ENCODE data around the gene CRYZ. TPM values are rescaled to one million over a fixed set of nuclear protein-coding genes. Genes with fewer than 3 reads are reported as not detected.

The CRYZ gene
- total and polyA plus RNA-seq, 2 of the 8 experiments (the other 6 are each of a cell fraction or from before 2014, with no cell fraction given), result 20.5 to 43.8 TPM

- Histone ChIP-seq H3K4me3 (ENCODE audit: extremely low read depth in 1 of 4, insufficient read depth in 2 of 4, low read depth in 3 of 4, low read length in 4 of 4) (no peak overlapping the region), H3K4me2 (ENCODE audit: insufficient read depth in 1 of 2, low read depth in 2 of 2, low read length in 2 of 2) (no peak overlapping the region), H3K36me3 (ENCODE audit: control insufficient read depth in 2 of 4, insufficient read depth in 4 of 4, low read length in 3 of 4) (peaks cover 0 to 11% (median 2%) of the 10 kb centered on the region in 4 experiments; a peak in 2 of 8 replicates), H3K23ac (ENCODE audit: insufficient read length) (no peak overlapping the region), H4K8ac (ENCODE audit: extremely low read depth, insufficient read depth, low read length) (no peak overlapping the region), H2BK20ac (ENCODE audit: low read length) (no peak overlapping the region), H3K4ac (replicated peaks; ENCODE audit: insufficient read length, low read depth, low read length) (no peak overlapping the region), H3K27me3 (replicated peaks in 1 of 4; ENCODE audit: control insufficient read depth in 3 of 4, extremely low read depth in 1 of 4, insufficient read depth in 3 of 4, low read length in 3 of 4) (no peaks in the 10 kb centered on the region), H3K4me1 (replicated peaks in 1 of 4; ENCODE audit: control insufficient read depth in 3 of 4, insufficient read depth in 4 of 4, low read length in 3 of 4) (no peaks in the 10 kb centered on the region), H4K20me1 (replicated peaks in 1 of 2; ENCODE audit: control insufficient read depth in 1 of 2, insufficient read depth in 2 of 2, low read length in 2 of 2) (no peaks in the 10 kb centered on the region), H2BK120ac (replicated peaks; ENCODE audit: low read depth, low read length) (no peak overlapping the region), H4K5ac (ENCODE audit: insufficient read length, low read depth, low read length) (no peak overlapping the region), H2BK5ac (ENCODE audit: low read depth, low read length) (no peak overlapping the region), H2BK15ac (ENCODE audit: low read length) (no peak overlapping the region), H3K23me2 (ENCODE audit: low read depth, low read length) (no peaks in the 10 kb centered on the region), H3K14ac (ENCODE audit: insufficient read length) (no peak overlapping the region), H3K56ac (replicated peaks; ENCODE audit: insufficient read length, low read depth, low read length) (no peak overlapping the region), H3K27ac (ENCODE audit: low read depth, low read length) (no peak overlapping the region), H2AK5ac (ENCODE audit: low read depth, low read length) (no peak overlapping the region), H2AFZ (ENCODE audit: low read length) (no peak overlapping the region), H3K9me3 (ENCODE audit: insufficient read depth in 2 of 2, low read depth in 1 of 2, low read length in 1 of 2) (no peaks in the 10 kb centered on the region), H3K79me2 (ENCODE audit: control insufficient read depth in 1 of 2, insufficient read depth in 2 of 2, low read length in 2 of 2) (no peaks in the 10 kb centered on the region), H4K91ac (replicated peaks; ENCODE audit: insufficient read length, low read length) (no peak overlapping the region), H3K79me1 (ENCODE audit: low read depth, low read length) (no peaks in the 10 kb centered on the region), H2BK12ac (ENCODE audit: low read depth, low read length) (no peak overlapping the region), H3K9ac (replicated peaks in 1 of 4; ENCODE audit: extremely low read depth in 1 of 4, low read depth in 3 of 4, low read length in 3 of 4) (no peak overlapping the region), H3K18ac (ENCODE audit: extremely low read depth, low read length) (no peak overlapping the region)
- CTCF ChIA-PET (ENCODE audit: partially characterized antibody), result interaction anchor here (0.6 to 4.5 kb wide), 11 partner anchors 9 to 436 kb away, joined by 3 to 42 read pairs (median 7); partner anchors contain the start of genes CRYZ and TYW3
- POLR2A ChIA-PET (ENCODE audit: partially characterized antibody), result no interaction called here
- no peak for FAIRE-seq
- 89% methylated on average over 2 of the region's 2 CpGs; no CpG with 5 or more reads in 1 of the 2 experiments for WGBS, 2 experiments (ENCODE audit: extremely low coverage in 1 of 2, insufficient coverage in 1 of 2, insufficient read length in 1 of 2, insufficient replicate concordance in 2 of 2, low coverage in 1 of 2, low lambda C conversion rate in 2 of 2, missing lambda C conversion rate in 1 of 2)
- no peak for DNase-seq (ENCODE audit: low read depth in 1 of 2, low spot score in 2 of 2)
- TF ChIP-seq BRCA1 (IDR thresholded peaks at IDR 0.05; ENCODE audit: low read depth, low read length) (no peak), MAFK (IDR thresholded peaks at IDR 0.05; ENCODE audit: low read depth, low read length) (no peak), TAF7 (optimal IDR thresholded peaks at IDR 0.05; ENCODE audit: borderline replicate concordance, low read depth, low read length) (no peak), JUN (IDR thresholded peaks at IDR 0.05; ENCODE audit: low read depth, low read length) (no peak), TAF1 (IDR thresholded peaks at IDR 0.05; ENCODE audit: low read depth, low read length) (no peak), KDM5A (IDR thresholded peaks at IDR 0.05; ENCODE audit: low read length) (no peak), RBBP5 (IDR thresholded peaks at IDR 0.05; ENCODE audit: borderline replicate concordance, low read depth, low read length) (no peak), FOSL1 (IDR thresholded peaks at IDR 0.05; ENCODE audit: insufficient read depth, low read depth, low read length) (no peak), SIRT6 (IDR thresholded peaks at IDR 0.05; ENCODE audit: low read length) (no peak)
Observed at GRCh38 chr1:74766579-74766978, 33.7 kb upstream of the CRYZ start.
